Measurements from ENCODE around the gene MUC13.

DNA sequence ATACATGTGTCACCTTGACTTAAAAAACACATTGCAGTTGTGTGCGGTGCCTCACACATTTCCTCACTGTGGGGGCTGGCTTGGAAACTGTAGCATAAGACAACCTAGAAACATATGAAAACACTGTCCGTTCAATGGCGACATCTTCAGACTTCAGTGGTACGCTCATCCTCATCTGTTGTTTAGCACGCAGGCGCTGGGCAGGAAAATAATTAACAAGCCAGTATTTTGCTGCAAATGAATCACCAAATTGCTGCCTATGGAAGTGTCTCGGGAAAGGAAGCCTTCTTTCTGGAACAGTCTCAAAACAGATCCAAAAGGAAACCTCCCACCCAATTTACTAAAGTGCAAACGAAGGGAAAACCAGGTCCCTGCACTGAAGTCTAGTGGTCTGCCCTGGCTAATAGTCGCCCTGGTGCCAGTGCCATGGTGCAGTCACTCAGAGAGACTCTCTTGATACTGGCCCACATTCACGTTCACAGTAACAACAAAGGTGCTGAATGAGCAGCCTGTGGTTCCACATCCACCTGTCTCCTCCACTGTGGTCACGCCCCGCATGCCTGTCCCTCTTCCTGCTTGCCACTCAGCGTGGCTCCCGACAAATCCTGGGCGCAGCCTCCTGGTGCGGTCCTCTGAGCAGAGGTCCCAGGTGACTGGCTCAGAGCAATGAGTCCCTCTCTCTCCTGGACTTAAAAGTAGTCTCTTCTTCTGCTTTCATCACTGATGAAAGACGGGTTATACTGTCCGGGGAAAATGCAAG is 35.6 kb upstream of the MUC13 start:
- TF ChIP-seq EZH2 (IDR thresholded peaks at IDR 0.05) (no peak), EZH2phosphoT487 (IDR thresholded peaks at IDR 0.05) (no peak)
- TF ChIP-seq, protein P1, sequence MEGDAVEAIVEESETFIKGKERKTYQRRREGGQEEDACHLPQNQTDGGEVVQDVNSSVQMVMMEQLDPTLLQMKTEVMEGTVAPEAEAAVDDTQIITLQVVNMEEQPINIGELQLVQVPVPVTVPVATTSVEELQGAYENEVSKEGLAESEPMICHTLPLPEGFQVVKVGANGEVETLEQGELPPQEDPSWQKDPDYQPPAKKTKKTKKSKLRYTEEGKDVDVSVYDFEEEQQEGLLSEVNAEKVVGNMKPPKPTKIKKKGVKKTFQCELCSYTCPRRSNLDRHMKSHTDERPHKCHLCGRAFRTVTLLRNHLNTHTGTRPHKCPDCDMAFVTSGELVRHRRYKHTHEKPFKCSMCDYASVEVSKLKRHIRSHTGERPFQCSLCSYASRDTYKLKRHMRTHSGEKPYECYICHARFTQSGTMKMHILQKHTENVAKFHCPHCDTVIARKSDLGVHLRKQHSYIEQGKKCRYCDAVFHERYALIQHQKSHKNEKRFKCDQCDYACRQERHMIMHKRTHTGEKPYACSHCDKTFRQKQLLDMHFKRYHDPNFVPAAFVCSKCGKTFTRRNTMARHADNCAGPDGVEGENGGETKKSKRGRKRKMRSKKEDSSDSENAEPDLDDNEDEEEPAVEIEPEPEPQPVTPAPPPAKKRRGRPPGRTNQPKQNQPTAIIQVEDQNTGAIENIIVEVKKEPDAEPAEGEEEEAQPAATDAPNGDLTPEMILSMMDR (IDR thresholded peaks at IDR 0.05) = no peak

Data from neural progenitor cell (in vitro differentiated cells).